Measurements from ENCODE around the gene TBX1.

The TBX1 gene

DNA sequence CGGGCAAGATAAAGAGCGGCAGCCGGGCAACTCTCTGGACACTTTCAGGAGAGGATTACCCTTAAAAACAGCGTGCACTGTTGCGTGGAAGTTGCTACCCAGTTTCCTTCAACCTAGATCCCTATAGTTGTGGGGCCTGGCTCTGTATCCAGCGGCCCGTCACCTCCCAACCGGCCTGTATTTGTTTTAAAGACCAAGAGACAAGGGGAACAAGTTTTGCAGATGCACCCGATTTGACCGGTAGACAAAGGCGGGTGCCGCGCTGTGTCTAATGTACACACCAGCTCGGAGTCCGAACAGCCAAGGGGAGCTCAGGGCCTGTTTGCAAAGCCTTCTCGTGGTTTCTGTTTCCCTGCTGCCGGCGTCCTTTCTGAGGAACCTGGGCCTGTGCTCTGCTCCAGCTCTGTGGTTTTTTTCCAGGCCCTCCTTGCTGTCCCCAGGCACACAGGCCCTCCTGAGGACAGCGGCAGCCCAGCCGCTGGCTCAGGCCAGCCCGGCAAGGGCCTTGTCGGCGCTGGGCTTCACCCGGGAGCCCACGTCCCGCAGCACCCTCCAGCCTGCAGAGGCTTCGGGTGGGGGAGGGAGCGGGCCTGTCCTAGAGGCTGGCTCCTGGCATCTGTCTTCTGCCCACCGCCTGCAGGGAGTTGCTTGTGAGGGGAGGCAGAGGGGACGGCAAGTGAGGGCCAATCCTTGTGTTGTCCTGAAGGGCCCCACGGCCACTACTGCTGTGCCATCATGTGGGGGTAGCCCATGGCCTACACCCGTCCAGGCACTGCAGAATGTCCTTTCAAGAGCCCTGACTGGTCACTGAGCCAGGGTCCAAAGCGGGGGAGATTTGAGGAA is 1.4 kb downstream of the TBX1 start:
- Histone ChIP-seq H3K27me3 (ENCODE audit: control insufficient read depth, insufficient read depth, low read length) (peaks cover 92% of the 10 kb centered on the region), H3K4me1 (ENCODE audit: control insufficient read depth, insufficient read depth, low read length) (peaks cover 8% of the 10 kb centered on the region), H3K4me3 (ENCODE audit: low read length) (no peak overlapping the region), H3K9ac (ENCODE audit: low read length) (no peak overlapping the region), H3K9me3 (ENCODE audit: control insufficient read depth, low read length) (no peaks in the 10 kb centered on the region), H3K36me3 (ENCODE audit: control insufficient read depth, insufficient read depth, low read length) (no peaks in the 10 kb centered on the region)

- Histone ChIP-seq H3K9me3 (ENCODE audit: control insufficient read depth, low read length) (no peaks in the 10 kb centered on the region), H3K36me3 (ENCODE audit: control insufficient read depth, insufficient read depth, low read length) (no peaks in the 10 kb centered on the region), H3K4me1 (ENCODE audit: control insufficient read depth, insufficient read depth, low read length) (peaks cover 10% of the 10 kb centered on the region), H3K27me3 (ENCODE audit: control insufficient read depth, insufficient read depth, low read length) (peaks cover 92% of the 10 kb centered on the region), H3K9ac (ENCODE audit: low read length) (no peak overlapping the region), H3K4me3 (ENCODE audit: low read length) (no peak overlapping the region)
Measured at GRCh38 chr22:19762568-19763457, 2.2 kb downstream of the TBX1 start.

GRCh38 chr22:19763458-19764298 is 3.1 kb downstream of the TBX1 start:
- H3K9ac ChIP-seq (ENCODE audit: low read length), result no peak overlapping the region
- H3K4me3 ChIP-seq (ENCODE audit: low read length), result no peak overlapping the region
- peaks cover 92% of the 10 kb centered on the region for H3K27me3 ChIP-seq (ENCODE audit: control insufficient read depth, insufficient read depth, low read length)
- H3K4me1 ChIP-seq (ENCODE audit: control insufficient read depth, insufficient read depth, low read length), result peaks cover 13% of the 10 kb centered on the region
- H3K36me3 ChIP-seq (ENCODE audit: control insufficient read depth, insufficient read depth, low read length), result no peaks in the 10 kb centered on the region
- no peaks in the 10 kb centered on the region for H3K9me3 ChIP-seq (ENCODE audit: control insufficient read depth, low read length)

- H3K9ac ChIP-seq (ENCODE audit: low read length), result no peak overlapping the region
- no peak overlapping the region for H3K4me3 ChIP-seq (ENCODE audit: low read length)
- peaks cover 13% of the 10 kb centered on the region for H3K4me1 ChIP-seq (ENCODE audit: control insufficient read depth, insufficient read depth, low read length)
- peaks cover 92% of the 10 kb centered on the region for H3K27me3 ChIP-seq (ENCODE audit: control insufficient read depth, insufficient read depth, low read length)
- H3K36me3 ChIP-seq (ENCODE audit: control insufficient read depth, insufficient read depth, low read length), result no peaks in the 10 kb centered on the region
- no peaks in the 10 kb centered on the region for H3K9me3 ChIP-seq (ENCODE audit: control insufficient read depth, low read length)
Measured at GRCh38 chr22:19764299-19764593, 3.7 kb downstream of the TBX1 start.

DNA sequence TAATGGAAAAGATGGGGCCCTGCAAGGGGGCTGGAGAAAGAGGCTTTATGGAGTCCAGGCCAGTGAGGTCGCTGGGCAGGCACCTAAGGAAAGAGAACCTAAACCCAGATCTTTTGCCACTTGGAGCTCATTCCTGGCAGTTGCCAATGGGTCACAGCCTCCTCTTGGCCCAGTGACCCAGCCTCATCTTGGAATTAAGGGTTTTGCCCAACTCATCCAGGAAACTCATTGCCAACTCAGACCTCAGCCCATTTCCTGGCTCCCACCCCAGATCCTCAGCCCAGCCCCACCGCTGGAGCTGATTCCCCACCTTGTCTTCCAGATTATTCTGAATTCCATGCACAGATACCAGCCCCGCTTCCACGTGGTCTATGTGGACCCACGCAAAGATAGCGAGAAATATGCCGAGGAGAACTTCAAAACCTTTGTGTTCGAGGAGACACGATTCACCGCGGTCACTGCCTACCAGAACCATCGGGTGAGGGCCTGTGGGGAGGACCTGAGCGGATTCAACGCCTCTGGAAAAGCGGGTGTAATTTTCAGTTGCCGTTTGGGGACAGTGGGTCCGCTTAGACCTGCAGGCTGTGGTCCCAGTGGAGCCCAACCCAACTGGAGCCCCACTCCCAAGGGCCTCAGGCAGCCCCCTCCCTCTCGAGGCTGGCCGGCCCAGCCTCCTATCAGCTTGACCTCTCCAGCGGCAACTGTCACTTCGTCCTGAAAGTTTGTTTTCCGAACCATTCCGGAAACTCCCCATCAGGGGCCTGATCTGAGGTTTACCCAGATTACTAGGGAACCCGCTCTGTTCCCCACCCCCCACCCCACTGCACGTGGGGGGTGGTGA is 4.3 kb downstream of the TBX1 start:
- H3K4me3 ChIP-seq (ENCODE audit: low read length), result no peak overlapping the region
- peaks cover 92% of the 10 kb centered on the region for H3K27me3 ChIP-seq (ENCODE audit: control insufficient read depth, insufficient read depth, low read length)
- no peaks in the 10 kb centered on the region for H3K9me3 ChIP-seq (ENCODE audit: control insufficient read depth, low read length)
- H3K9ac ChIP-seq (ENCODE audit: low read length), result no peak overlapping the region
- peaks cover 13% of the 10 kb centered on the region for H3K4me1 ChIP-seq (ENCODE audit: control insufficient read depth, insufficient read depth, low read length)
- no peaks in the 10 kb centered on the region for H3K36me3 ChIP-seq (ENCODE audit: control insufficient read depth, insufficient read depth, low read length)

DNA sequence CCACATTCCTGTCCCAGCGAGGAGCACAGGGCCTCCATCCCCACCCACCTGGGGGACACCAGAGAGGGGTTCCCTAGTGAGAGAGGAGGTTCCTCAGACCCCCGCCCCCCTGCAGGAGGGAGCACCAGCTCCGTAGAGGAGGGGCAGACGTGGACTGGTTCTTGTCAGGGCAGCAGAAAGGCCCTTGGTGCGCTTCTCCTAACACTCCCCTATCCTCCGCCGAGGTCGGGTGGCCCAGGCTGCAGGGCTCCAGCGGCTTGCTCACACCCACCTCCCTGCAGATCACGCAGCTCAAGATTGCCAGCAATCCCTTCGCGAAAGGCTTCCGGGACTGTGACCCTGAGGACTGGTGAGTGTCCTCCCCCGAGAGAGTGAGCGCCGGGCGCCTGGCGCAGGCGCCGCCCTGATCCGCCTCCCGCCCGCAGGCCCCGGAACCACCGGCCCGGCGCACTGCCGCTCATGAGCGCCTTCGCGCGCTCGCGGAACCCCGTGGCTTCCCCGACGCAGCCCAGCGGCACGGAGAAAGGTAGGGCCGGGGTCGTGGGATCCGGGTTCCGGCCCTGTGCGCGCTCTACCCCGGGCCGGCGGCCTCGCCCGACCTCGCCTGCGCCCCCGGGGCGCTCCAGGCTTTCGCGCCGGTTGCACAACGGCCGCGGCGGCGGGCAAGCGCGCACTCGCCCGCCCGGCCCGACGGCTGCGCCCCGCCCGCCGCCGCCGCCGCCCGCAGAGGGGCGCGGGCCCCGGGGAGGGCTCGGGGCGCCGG is 5.1 kb downstream of the TBX1 start:
- Histone ChIP-seq H3K27me3 (ENCODE audit: control insufficient read depth, insufficient read depth, low read length) (peaks cover 95% of the 10 kb centered on the region), H3K4me3 (ENCODE audit: low read length) (no peak overlapping the region), H3K9me3 (ENCODE audit: control insufficient read depth, low read length) (no peaks in the 10 kb centered on the region), H3K9ac (ENCODE audit: low read length) (no peak overlapping the region), H3K36me3 (ENCODE audit: control insufficient read depth, insufficient read depth, low read length) (no peaks in the 10 kb centered on the region), H3K4me1 (ENCODE audit: control insufficient read depth, insufficient read depth, low read length) (peaks cover 13% of the 10 kb centered on the region)

GRCh38 chr22:19766240-19766510 is 5.6 kb downstream of the TBX1 start:
- Histone ChIP-seq H3K36me3 (ENCODE audit: control insufficient read depth, insufficient read depth, low read length) (no peaks in the 10 kb centered on the region), H3K4me1 (ENCODE audit: control insufficient read depth, insufficient read depth, low read length) (peaks cover 13% of the 10 kb centered on the region), H3K4me3 (ENCODE audit: low read length) (no peak overlapping the region), H3K9me3 (ENCODE audit: control insufficient read depth, low read length) (no peaks in the 10 kb centered on the region), H3K9ac (ENCODE audit: low read length) (no peak overlapping the region), H3K27me3 (ENCODE audit: control insufficient read depth, insufficient read depth, low read length) (peaks cover 98% of the 10 kb centered on the region)

DNA sequence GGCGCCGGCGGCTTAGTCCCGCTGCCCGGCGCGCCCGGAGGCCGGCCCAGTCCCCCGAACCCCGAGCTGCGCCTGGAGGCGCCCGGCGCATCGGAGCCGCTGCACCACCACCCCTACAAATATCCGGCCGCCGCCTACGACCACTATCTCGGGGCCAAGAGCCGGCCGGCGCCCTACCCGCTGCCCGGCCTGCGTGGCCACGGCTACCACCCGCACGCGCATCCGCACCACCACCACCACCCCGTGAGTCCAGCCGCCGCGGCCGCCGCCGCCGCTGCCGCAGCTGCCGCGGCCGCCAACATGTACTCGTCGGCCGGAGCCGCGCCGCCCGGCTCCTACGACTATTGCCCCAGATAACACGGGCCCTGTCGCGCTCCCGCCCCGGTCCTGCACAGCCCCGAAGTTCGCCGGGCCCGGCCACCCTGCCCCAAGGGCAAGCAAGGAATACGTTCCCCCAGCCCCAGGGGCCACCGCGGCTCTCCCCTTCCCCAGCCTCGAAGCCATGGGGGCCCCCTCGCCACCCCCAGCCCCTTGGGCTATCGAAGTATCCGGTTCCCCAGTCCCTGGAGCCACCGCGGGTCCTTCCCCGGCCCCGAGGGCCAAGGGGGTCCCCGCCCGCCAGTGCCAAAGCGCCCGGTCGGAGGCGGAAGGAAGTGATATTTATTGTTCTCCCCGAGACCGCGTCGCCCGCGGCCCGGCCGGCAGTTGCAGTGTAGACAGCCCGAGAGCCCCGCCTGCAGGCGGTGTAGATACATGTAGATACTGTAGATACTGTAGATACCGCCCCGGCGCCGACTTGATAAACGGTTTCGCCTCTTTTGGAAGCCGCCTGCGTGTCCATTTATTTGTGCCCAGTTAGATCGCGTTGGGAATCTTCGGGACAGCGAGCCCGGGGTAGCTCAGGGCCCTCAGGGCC is 6.2 kb downstream of the TBX1 start:
- Histone ChIP-seq H3K4me1 (ENCODE audit: control insufficient read depth, insufficient read depth, low read length) (peaks cover 13% of the 10 kb centered on the region), H3K4me3 (ENCODE audit: low read length) (no peak overlapping the region), H3K9me3 (ENCODE audit: control insufficient read depth, low read length) (no peaks in the 10 kb centered on the region), H3K9ac (ENCODE audit: low read length) (no peak overlapping the region), H3K36me3 (ENCODE audit: control insufficient read depth, insufficient read depth, low read length) (no peaks in the 10 kb centered on the region), H3K27me3 (ENCODE audit: control insufficient read depth, insufficient read depth, low read length) (peaks cover 94% of the 10 kb centered on the region)

DNA sequence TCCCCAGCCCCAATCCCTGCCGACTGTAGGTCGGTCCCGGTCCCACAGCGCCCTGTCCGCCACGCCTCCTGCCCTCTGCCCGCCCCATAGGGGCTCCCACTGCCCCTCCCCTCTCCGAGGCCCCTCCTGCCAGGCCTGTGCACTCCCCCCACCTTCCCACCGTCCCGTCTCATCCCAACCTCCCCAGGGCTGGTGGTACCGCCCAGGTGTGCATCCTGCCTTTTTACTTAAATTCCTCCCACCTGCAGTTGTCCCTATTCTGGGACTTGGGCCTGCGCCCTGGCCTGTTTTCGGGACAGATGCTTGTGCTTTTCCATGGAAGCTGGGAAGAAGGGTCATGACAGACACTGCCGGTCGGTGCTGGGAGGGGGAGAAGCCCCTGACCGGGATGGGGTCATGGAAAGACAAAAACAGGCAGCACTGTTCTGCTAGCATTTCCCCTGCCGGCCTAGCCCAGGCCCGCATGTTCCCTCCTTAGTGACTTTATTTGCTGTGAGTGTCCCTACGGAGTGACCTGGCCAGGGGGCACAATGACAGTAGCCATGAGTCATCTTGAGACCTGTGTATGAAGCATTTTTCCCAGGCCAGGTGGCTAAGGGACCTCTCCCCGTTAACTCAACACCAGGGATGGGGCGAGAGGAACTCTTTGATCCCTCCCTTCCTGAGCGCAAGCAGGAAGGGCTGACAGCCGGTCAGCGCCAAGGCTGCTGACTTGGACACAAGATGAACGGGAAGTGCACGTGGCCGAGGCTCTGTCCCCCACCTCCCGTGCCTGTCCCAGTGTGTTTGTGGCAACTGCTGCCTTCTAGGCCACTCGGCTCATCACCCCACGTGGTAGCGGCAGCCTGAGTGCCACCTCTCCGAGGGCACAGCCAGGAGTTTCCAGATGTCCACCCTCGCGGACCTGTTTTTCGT is 7.1 kb downstream of the TBX1 start:
- Histone ChIP-seq H3K4me1 (ENCODE audit: control insufficient read depth, insufficient read depth, low read length) (peaks cover 18% of the 10 kb centered on the region), H3K27me3 (ENCODE audit: control insufficient read depth, insufficient read depth, low read length) (peaks cover 92% of the 10 kb centered on the region), H3K9me3 (ENCODE audit: control insufficient read depth, low read length) (no peaks in the 10 kb centered on the region), H3K4me3 (ENCODE audit: low read length) (no peak overlapping the region), H3K36me3 (ENCODE audit: control insufficient read depth, insufficient read depth, low read length) (no peaks in the 10 kb centered on the region), H3K9ac (ENCODE audit: low read length) (no peak overlapping the region)

DNA sequence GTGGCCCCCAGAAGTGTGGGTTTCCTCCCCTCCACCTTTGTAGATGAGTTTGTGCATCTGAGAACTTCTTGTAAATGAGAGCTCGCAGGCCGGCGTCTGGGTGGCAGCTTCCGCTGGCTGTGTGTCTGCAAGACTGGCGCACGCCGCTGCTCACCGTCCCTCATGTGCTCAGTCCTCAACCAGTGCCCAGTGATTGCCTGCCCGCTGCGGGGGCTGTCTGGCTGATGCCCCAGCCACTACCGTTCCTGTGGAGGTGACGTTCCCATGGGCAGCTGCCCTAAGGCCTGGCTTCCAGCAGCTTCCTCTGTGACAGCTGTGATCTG is 8.8 kb downstream of the TBX1 start:
- Histone ChIP-seq H3K9me3 (ENCODE audit: control insufficient read depth, low read length) (no peaks in the 10 kb centered on the region), H3K36me3 (ENCODE audit: control insufficient read depth, insufficient read depth, low read length) (no peaks in the 10 kb centered on the region), H3K27me3 (ENCODE audit: control insufficient read depth, insufficient read depth, low read length) (peaks cover 75% of the 10 kb centered on the region)

More for the DNA sequence above, 8.8 kb downstream of the TBX1 start:
- H3K4me3 ChIP-seq (ENCODE audit: low read length), result no peak overlapping the region
- H3K9ac ChIP-seq (ENCODE audit: low read length), result no peak overlapping the region
- H3K4me1 ChIP-seq (ENCODE audit: control insufficient read depth, insufficient read depth, low read length), result peaks cover 21% of the 10 kb centered on the region

Data from mucosa of stomach (tissue), 1 donor.